HepG2 (cell line): ENCODE data around the gene PTCD2. TPM values are rescaled to one million over a fixed set of nuclear protein-coding genes. Genes with fewer than 3 reads are reported as not detected.

Source experiments
- ATF2 ChIP-seq: sonication (generic); formaldehyde crosslinking; IDR thresholded peaks from 2 replicates; pipeline ENCODE4 v1.4.0; 2020; ENCODE audit warnings: missing genetic modification reagents
- CENPX ChIP-seq: sonication (generic); formaldehyde crosslinking; IDR thresholded peaks from 2 replicates; pipeline ENCODE4 v1.9.0; 2021; ENCODE audit warnings: mild to moderate bottlenecking, missing genetic modification reagents, moderate library complexity
- FOSL2 ChIP-seq: sonication (generic); formaldehyde crosslinking; IDR thresholded peaks from 2 replicates; pipeline ENCODE4 v1.4.0; 2020; ENCODE audit warnings: missing genetic modification reagents
- GFI1 ChIP-seq: sonication (generic); formaldehyde crosslinking; IDR thresholded peaks from 2 replicates; pipeline ENCODE4 v1.5.0; 2020; ENCODE audit warnings: missing genetic modification reagents, mild to moderate bottlenecking, borderline replicate concordance
- IRX3 ChIP-seq: sonication (generic); formaldehyde crosslinking; IDR thresholded peaks from 2 replicates; pipeline ENCODE4 v1.8.1; 2023; ENCODE audit warnings: mild to moderate bottlenecking, low read depth, missing genetic modification reagents, borderline replicate concordance
- KDM2A ChIP-seq: sonication (generic); formaldehyde crosslinking; IDR thresholded peaks from 2 replicates; pipeline ENCODE4 v1.4.0; 2020; ENCODE audit warnings: low read depth, missing genetic modification reagents, borderline replicate concordance
- MLXIP ChIP-seq: sonication (generic); formaldehyde crosslinking; IDR thresholded peaks from 2 replicates; pipeline ENCODE4 v1.9.0; 2021; ENCODE audit warnings: missing genetic modification reagents, borderline replicate concordance
- MXD3 ChIP-seq: IDR thresholded peaks from 2 replicates; pipeline ENCODE4 v1.6.1; 2016; ENCODE audit warnings: mild to moderate bottlenecking, missing biosample characterization, missing genetic modification reagents
- MXI1 ChIP-seq: IDR thresholded peaks from 3 replicates; pipeline ENCODE4 v1.6.1; 2012; ENCODE audit warnings: low read depth, low read length, inconsistent platforms, borderline replicate concordance
- NAIF1 ChIP-seq: sonication (generic); formaldehyde crosslinking; IDR thresholded peaks from 2 replicates; pipeline ENCODE4 v1.5.0; 2020; ENCODE audit warnings: mild to moderate bottlenecking, missing genetic modification reagents, borderline replicate concordance
- NFYC ChIP-seq: IDR thresholded peaks from 2 replicates; pipeline ENCODE4 v1.6.1; 2016; ENCODE audit warnings: missing genetic modification reagents, missing compliant biosample characterization
- NR2F1 ChIP-seq, 2 experiments: fragments of 450-650 bp in 1 of 2; formaldehyde crosslinking in 1 of 2; IDR thresholded peaks; 2 replicates each; pipeline versions ENCODE4 v1.5.0 to v1.6.1; 2016 to 2020; ENCODE audit warnings: mild to moderate bottlenecking in 1 of 2, missing compliant biosample characterization in 1 of 2, missing genetic modification reagents in 1 of 2, moderate library complexity in 1 of 2
- PCBP1 ChIP-seq: fragments of 200-400 bp; formaldehyde crosslinking; IDR thresholded peaks from 2 replicates; pipeline ENCODE4 v1.6.1; 2017; ENCODE audit warnings: mild to moderate bottlenecking, low read depth, low read length, borderline replicate concordance
- SALL1 ChIP-seq: sonication (generic); formaldehyde crosslinking; IDR thresholded peaks from 2 replicates; pipeline ENCODE4 v1.8.0; 2022; ENCODE audit warnings: mild to moderate bottlenecking, missing genetic modification reagents
- SALL2 ChIP-seq: sonication (generic); formaldehyde crosslinking; IDR thresholded peaks from 2 replicates; pipeline ENCODE4 v1.8.1; 2023; ENCODE audit warnings: mild to moderate bottlenecking, missing genetic modification reagents, inconsistent platforms
- TOPORS ChIP-seq: sonication (generic); formaldehyde crosslinking; IDR thresholded peaks from 2 replicates; pipeline ENCODE4 v1.8.0; 2023; ENCODE audit warnings: mild to moderate bottlenecking, missing genetic modification reagents
- ZBTB7B ChIP-seq: sonication (generic); formaldehyde crosslinking; IDR thresholded peaks from 2 replicates; pipeline ENCODE4 v1.4.0; 2020; ENCODE audit warnings: missing genetic modification reagents
- ZNF18 ChIP-seq: sonication (generic); formaldehyde crosslinking; IDR thresholded peaks from 2 replicates; pipeline ENCODE4 v1.8.0; 2022; ENCODE audit warnings: mild to moderate bottlenecking, missing genetic modification reagents; ENCODE audit not compliant: insufficient replicate concordance
- ZNF234 ChIP-seq: sonication (generic); formaldehyde crosslinking; conservative IDR thresholded peaks from 2 replicates; pipeline ENCODE4 v1.5.1; 2020; ENCODE audit warnings: mild to moderate bottlenecking, missing genetic modification reagents
- ZNF251 ChIP-seq: sonication (generic); formaldehyde crosslinking; IDR thresholded peaks from 2 replicates; pipeline ENCODE4 v1.9.0; 2021; ENCODE audit warnings: mild to moderate bottlenecking, missing genetic modification reagents
- ZNF747 ChIP-seq: sonication (generic); formaldehyde crosslinking; IDR thresholded peaks from 2 replicates; pipeline ENCODE4 v1.8.1; 2023; ENCODE audit warnings: missing genetic modification reagents, mild to moderate bottlenecking, borderline replicate concordance
- ZNF816 ChIP-seq: sonication (generic); formaldehyde crosslinking; IDR thresholded peaks from 2 replicates; pipeline ENCODE4 v1.8.0; 2022; ENCODE audit warnings: missing genetic modification reagents, mild to moderate bottlenecking, borderline replicate concordance
- polyA plus RNA-seq, 8 experiments: library from polyadenylated mRNA; depleted of rRNA in 3 of 8; stranded (reverse) in 7 of 8; unstranded in 1 of 8; fragments of >200 nt; fragmentation: Illumina TruSeq in 4 of 8; extraction: Trizol in 4 of 8; gene quantifications; 2 replicates each; pipeline versions ENCODE4 v1.2.1 to v1.2.3, GENCODE V29; 2011 to 2016; ENCODE audit warnings: low read depth in 4 of 8, missing spikeins in 1 of 8, mixed read lengths in 1 of 8; ENCODE audit not compliant: insufficient read depth in 1 of 8
- total RNA-seq, 5 experiments: library from RNA; depleted of rRNA; stranded (reverse); fragments of >200 nt; fragmentation: Illumina TruSeq; extraction: Trizol; gene quantifications; 2 replicates each; pipeline ENCODE4 v1.2.3, GENCODE V29; 2016; ENCODE audit warnings: low read depth in 1 of 5

Gene PTCD2
- total and polyA plus RNA-seq, 2 of the 13 experiments (the other 11 are each of a cell fraction or from before 2014, with no cell fraction given): 5.3 to 6.4 TPM

- TF ChIP-seq ZNF18 (CRISPR knock-in tag) (no peak), PCBP1 (0 out of 2 replicates have a peak, but pooled peaks have one; percentile 67), FOSL2 (CRISPR knock-in tag) (peak; percentile 7; the same call in 1 of the 2 replicates), MXD3 (CRISPR knock-in tag) (peak; percentile 84; the same call in 1 of the 2 replicates), NAIF1 (CRISPR knock-in tag) (no peak; the same call in 1 of the 2 replicates), CENPX (CRISPR knock-in tag) (no peak), NR2F1 (CRISPR knock-in tag; IDR thresholded peaks at IDR 0.05) (no peak), SALL2 (CRISPR knock-in tag) (peak; percentile 66; the same call in 1 of the 2 replicates), GFI1 (CRISPR knock-in tag) (no peak), SALL1 (CRISPR knock-in tag) (peak; percentile 82), ATF2 (CRISPR knock-in tag) (peak; percentile 58), ZBTB7B (CRISPR knock-in tag) (peak; percentile 79), ZNF816 (CRISPR knock-in tag) (peak; percentile 69; the same call in 1 of the 2 replicates), ZNF234 (CRISPR knock-in tag) (no peak), KDM2A (peak; percentile 63; the same call in 1 of the 2 replicates), TOPORS (CRISPR knock-in tag) (no peak; the same call in 1 of the 2 replicates), MLXIP (CRISPR knock-in tag) (no peak), ZNF747 (CRISPR knock-in tag) (0 out of 2 replicates have a peak, but pooled peaks have one; percentile 19), NFYC (peak; percentile 75), MXI1 (peak; percentile 72; the same call in 1 of the 3 replicates), ZNF251 (CRISPR knock-in tag) (0 out of 2 replicates have a peak, but pooled peaks have one; percentile 43), IRX3 (CRISPR knock-in tag) (peak; percentile 40; the same call in 1 of the 2 replicates)
Measured at GRCh38 chr5:72319976-72320752, at the start of gene PTCD2, which contains the start of gene MRPS27 (continued).
